Fibroblast of lung (primary cell): ENCODE data around the gene LCE4A. TPM values are rescaled to one million over a fixed set of nuclear protein-coding genes. Genes with fewer than 3 reads are reported as not detected.

Experiments used
- DNase-seq, 2 donors: peaks; one replicate each; pipeline versions ENCODE4 v3.0.0 to v3.0.0-alpha.2; 2010; ENCODE audit warnings: low read depth in 2 of 2
- H2AFZ ChIP-seq: 2 replicates; pipeline ENCODE4 v1.5.1; 2012; ENCODE audit warnings: low read length, control low read depth, inconsistent platforms
- H3K27ac ChIP-seq: 2 replicates; pipeline ENCODE4 v1.5.1; 2011; ENCODE audit warnings: low read length, control low read depth; ENCODE audit not compliant: insufficient read depth
- H3K27me3 ChIP-seq: 2 replicates; pipeline ENCODE4 v1.5.1; 2011; ENCODE audit warnings: mild to moderate bottlenecking, low read length; ENCODE audit not compliant: control insufficient read depth, insufficient read depth
- H3K36me3 ChIP-seq: 2 replicates; pipeline ENCODE4 v1.5.1; 2011; ENCODE audit warnings: low read length; ENCODE audit not compliant: control insufficient read depth, insufficient read depth
- H3K4me1 ChIP-seq: 2 replicates; pipeline ENCODE4 v1.5.1; 2011; ENCODE audit warnings: low read length; ENCODE audit not compliant: control insufficient read depth, insufficient read depth; ENCODE audit errors: extremely low read depth
- H3K4me2 ChIP-seq: 2 replicates; pipeline ENCODE4 v1.5.1; 2011; ENCODE audit warnings: low read length, control low read depth; ENCODE audit not compliant: insufficient read depth; ENCODE audit errors: extremely low read depth
- H3K4me3 ChIP-seq, 4 experiments: fragments of 200-600 bp in 1 of 4; sonication (generic) in 1 of 4; replicated peaks in 1 of 4; 2 replicates each; pipeline ENCODE4 v1.5.1; 2011 to 2016; ENCODE audit warnings: low read length in 4 of 4, low read depth in 3 of 4, mild to moderate bottlenecking in 3 of 4, control low read depth in 2 of 4, inconsistent platforms in 1 of 4, mixed read lengths in 1 of 4; ENCODE audit not compliant: insufficient read depth in 1 of 4; ENCODE audit errors: control extremely low read depth in 1 of 4
- H3K79me2 ChIP-seq: 2 replicates; pipeline ENCODE4 v1.5.1; 2012; ENCODE audit warnings: mild to moderate bottlenecking, low read length, inconsistent platforms; ENCODE audit not compliant: control insufficient read depth, insufficient read depth
- H3K9ac ChIP-seq: 2 replicates; pipeline ENCODE4 v1.5.1; 2011; ENCODE audit warnings: mild to moderate bottlenecking, low read length, control low read depth; ENCODE audit not compliant: insufficient read depth
- H3K9me3 ChIP-seq: 2 replicates; pipeline ENCODE4 v1.5.1; 2012; ENCODE audit warnings: low read depth, low read length; ENCODE audit not compliant: control insufficient read depth, insufficient read depth
- H4K20me1 ChIP-seq: 2 replicates; pipeline ENCODE4 v1.5.1; 2011; ENCODE audit warnings: low read length; ENCODE audit not compliant: control insufficient read depth, insufficient read depth; ENCODE audit errors: extremely low read depth
- EZH2 ChIP-seq: IDR thresholded peaks from 2 replicates; pipeline ENCODE4 v1.5.1; 2012; ENCODE audit warnings: low read length, control low read depth, mild to moderate bottlenecking; ENCODE audit errors: missing control alignments
- polyA plus RNA-seq, 2 donors: library from polyadenylated mRNA; depleted of rRNA in 1 of 2; stranded (reverse) in 1 of 2; unstranded in 1 of 2; fragments of >200 nt; gene quantifications; 2 replicates each; pipeline ENCODE4 v1.2.1, GENCODE V29; 2011 to 2012; ENCODE audit warnings: missing spikeins in 1 of 2
- total RNA-seq: library from RNA; depleted of rRNA; stranded (reverse); fragments of >200 nt; gene quantifications from 2 replicates; pipeline ENCODE4 v1.2.1, GENCODE V29; 2014
- TF ChIP-seq, protein P1 (sequence below), 2 donors: IDR thresholded peaks in 1 of 2; conservative IDR thresholded peaks in 1 of 2; 1 replicate in 1 of 2; 2 replicates in 1 of 2; pipeline ENCODE4 v1.5.1; 2011 to 2012; ENCODE audit warnings: low read length in 2 of 2, control low read depth in 1 of 2, inconsistent platforms in 1 of 2, low read depth in 1 of 2, mild to moderate bottlenecking in 1 of 2

Gene LCE4A
- total and polyA plus RNA-seq, 2 donors (not counting 1 experiment from before 2014, with no cell fraction given) = not detected

GRCh38 chr1:152747831-152748230 lies 39.9 kb downstream of the LCE4A start:
- Histone ChIP-seq H3K79me2 (no peaks in the 10 kb centered on the region), H2AFZ (no peak overlapping the region), H3K36me3 (no peaks in the 10 kb centered on the region), H3K9me3 (no peaks in the 10 kb centered on the region), H3K4me2 (no peak overlapping the region), H3K27me3 (no peaks in the 10 kb centered on the region), H3K4me1 (peaks cover 24% of the 10 kb centered on the region), H4K20me1 (no peaks in the 10 kb centered on the region), H3K27ac (no peak overlapping the region), H3K9ac (no peak overlapping the region), H3K4me3 (no peak overlapping the region)
- DNase-seq = peak in 1 of 2 donors; percentile 23
- TF ChIP-seq, protein P1, sequence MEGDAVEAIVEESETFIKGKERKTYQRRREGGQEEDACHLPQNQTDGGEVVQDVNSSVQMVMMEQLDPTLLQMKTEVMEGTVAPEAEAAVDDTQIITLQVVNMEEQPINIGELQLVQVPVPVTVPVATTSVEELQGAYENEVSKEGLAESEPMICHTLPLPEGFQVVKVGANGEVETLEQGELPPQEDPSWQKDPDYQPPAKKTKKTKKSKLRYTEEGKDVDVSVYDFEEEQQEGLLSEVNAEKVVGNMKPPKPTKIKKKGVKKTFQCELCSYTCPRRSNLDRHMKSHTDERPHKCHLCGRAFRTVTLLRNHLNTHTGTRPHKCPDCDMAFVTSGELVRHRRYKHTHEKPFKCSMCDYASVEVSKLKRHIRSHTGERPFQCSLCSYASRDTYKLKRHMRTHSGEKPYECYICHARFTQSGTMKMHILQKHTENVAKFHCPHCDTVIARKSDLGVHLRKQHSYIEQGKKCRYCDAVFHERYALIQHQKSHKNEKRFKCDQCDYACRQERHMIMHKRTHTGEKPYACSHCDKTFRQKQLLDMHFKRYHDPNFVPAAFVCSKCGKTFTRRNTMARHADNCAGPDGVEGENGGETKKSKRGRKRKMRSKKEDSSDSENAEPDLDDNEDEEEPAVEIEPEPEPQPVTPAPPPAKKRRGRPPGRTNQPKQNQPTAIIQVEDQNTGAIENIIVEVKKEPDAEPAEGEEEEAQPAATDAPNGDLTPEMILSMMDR (conservative IDR thresholded peaks at IDR 0.05 in 1 of 2, IDR thresholded peaks at IDR 0.05 in 1 of 2; ENCODE audit: low read depth in 1 of 2, low read length in 2 of 2) = no peak
- no peak for TF ChIP-seq EZH2

DNA sequence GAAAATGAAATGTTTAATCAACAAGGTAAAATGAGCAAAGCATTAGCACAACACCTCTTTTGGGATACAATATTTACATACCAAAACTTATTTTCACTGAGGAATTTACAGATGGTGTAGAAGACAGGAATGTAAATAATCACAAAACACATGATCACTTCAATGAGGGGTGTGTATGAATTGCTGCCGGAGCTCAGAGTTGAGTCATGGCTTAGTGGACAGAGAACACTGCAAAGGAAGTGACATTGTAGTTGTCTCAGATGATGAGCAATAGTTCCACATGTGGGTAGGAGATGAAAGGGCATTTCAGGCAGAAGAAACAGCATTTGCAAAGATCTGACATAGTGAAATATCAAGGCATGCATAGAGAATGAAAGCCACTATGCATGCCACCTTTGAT lies 44.3 kb downstream of the LCE4A start:
- Histone ChIP-seq H3K4me2 (peak overlapping the region; percentile 28), H4K20me1 (no peaks in the 10 kb centered on the region), H3K4me3 (no peak overlapping the region), H3K79me2 (no peaks in the 10 kb centered on the region), H3K36me3 (no peaks in the 10 kb centered on the region), H2AFZ (no peak overlapping the region), H3K4me1 (peaks cover 13% of the 10 kb centered on the region), H3K27me3 (no peaks in the 10 kb centered on the region), H3K9ac (no peak overlapping the region), H3K27ac (peak overlapping the region; percentile 64), H3K9me3 (no peaks in the 10 kb centered on the region)
- TF ChIP-seq, protein P1 (conservative IDR thresholded peaks at IDR 0.05 in 1 of 2, IDR thresholded peaks at IDR 0.05 in 1 of 2; ENCODE audit: low read depth in 1 of 2, low read length in 2 of 2) = no peak
- TF ChIP-seq EZH2 = no peak
- DNase-seq = peak; percentile 60 to 68

DNA sequence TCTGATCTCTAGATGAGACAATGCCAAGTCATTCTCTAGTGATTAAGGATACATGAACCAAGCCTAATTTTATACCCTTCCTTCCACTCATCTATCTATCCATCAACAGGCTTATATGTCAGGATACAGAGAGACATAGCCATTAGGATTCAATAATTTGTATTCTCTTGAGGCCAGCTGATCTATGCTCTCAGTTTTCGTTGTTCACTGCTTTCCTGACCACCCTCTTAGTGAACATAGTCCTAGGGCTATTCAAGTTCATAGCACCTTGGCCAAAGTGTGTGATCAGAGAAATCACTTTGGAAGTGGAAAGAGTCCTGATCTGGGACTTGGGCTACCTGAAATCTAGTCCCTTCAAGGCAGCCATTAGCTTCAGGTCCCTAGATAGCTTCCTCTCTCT lies 45.6 kb downstream of the LCE4A start:
- Histone ChIP-seq H3K9me3 (no peaks in the 10 kb centered on the region), H3K4me1 (peaks cover 11% of the 10 kb centered on the region), H3K4me2 (no peak overlapping the region), H3K4me3 (no peak overlapping the region), H3K27ac (no peak overlapping the region), H3K79me2 (no peaks in the 10 kb centered on the region), H3K27me3 (no peaks in the 10 kb centered on the region), H3K36me3 (no peaks in the 10 kb centered on the region), H3K9ac (no peak overlapping the region), H4K20me1 (no peaks in the 10 kb centered on the region), H2AFZ (no peak overlapping the region)
- DNase-seq = no peak
- TF ChIP-seq, protein P1 (conservative IDR thresholded peaks at IDR 0.05 in 1 of 2, IDR thresholded peaks at IDR 0.05 in 1 of 2; ENCODE audit: low read depth in 1 of 2, low read length in 2 of 2) = no peak
- no peak for TF ChIP-seq EZH2
